ENCODE data around the gene COLQ.

The COLQ gene

GRCh38 chr3:15513116-15513515 lies 8.4 kb downstream of the COLQ start:
- TF ChIP-seq CTCF (conservative IDR thresholded peaks at IDR 0.05; ENCODE audit: low read depth, low read length) = no peak
- no peak overlapping the region for H3K4me3 ChIP-seq (ENCODE audit: low read depth, low read length)
- no peak for DNase-seq (ENCODE audit: low read depth)

GRCh38 chr3:15512166-15512565 lies 9.3 kb downstream of the COLQ start:
- H3K4me3 ChIP-seq (ENCODE audit: low read depth, low read length) = no peak overlapping the region

GRCh38 chr3:15511156-15511555 lies 10.3 kb downstream of the COLQ start:
- TF ChIP-seq CTCF (conservative IDR thresholded peaks at IDR 0.05; ENCODE audit: low read depth, low read length) = no peak
- DNase-seq (ENCODE audit: low read depth) = no peak
- H3K4me3 ChIP-seq (ENCODE audit: low read depth, low read length) = no peak overlapping the region

More at GRCh38 chr3:15512166-15512565, 9.3 kb downstream of the COLQ start:
- no peak for DNase-seq (ENCODE audit: low read depth)
- TF ChIP-seq CTCF (conservative IDR thresholded peaks at IDR 0.05; ENCODE audit: low read depth, low read length) = no peak

GRCh38 chr3:15510493-15510892 lies 11.0 kb downstream of the COLQ start:
- no peak overlapping the region for H3K4me3 ChIP-seq (ENCODE audit: low read depth, low read length)
- DNase-seq (ENCODE audit: low read depth) = no peak
- no peak for TF ChIP-seq CTCF (conservative IDR thresholded peaks at IDR 0.05; ENCODE audit: low read depth, low read length)

- DNase-seq (ENCODE audit: low read depth) = no peak
- TF ChIP-seq CTCF (conservative IDR thresholded peaks at IDR 0.05; ENCODE audit: low read depth, low read length) = no peak
These were observed 14.9 kb downstream of the COLQ start for GRCh38 chr3:15506571-15506970.

GRCh38 chr3:15505479-15506165 lies 15.9 kb downstream of the COLQ start:
- H3K4me3 ChIP-seq (ENCODE audit: low read depth, low read length) = no peak overlapping the region
- DNase-seq (ENCODE audit: low read depth) = no peak
- TF ChIP-seq CTCF (conservative IDR thresholded peaks at IDR 0.05; ENCODE audit: low read depth, low read length) = no peak

More at GRCh38 chr3:15506571-15506970, 14.9 kb downstream of the COLQ start:
- no peak overlapping the region for H3K4me3 ChIP-seq (ENCODE audit: low read depth, low read length)

GRCh38 chr3:15502616-15503015 lies 18.9 kb downstream of the COLQ start:
- TF ChIP-seq CTCF (conservative IDR thresholded peaks at IDR 0.05; ENCODE audit: low read depth, low read length) = no peak
- no peak for DNase-seq (ENCODE audit: low read depth)
- no peak overlapping the region for H3K4me3 ChIP-seq (ENCODE audit: low read depth, low read length)
